Activated CD8-positive, alpha-beta memory T cell treated with anti-CD3 and anti-CD28 coated beads, Interleukin-2, amount 50 U/mL, for 1 hour (primary cell): ENCODE results near the gene ENG.
"Not testable (repeated sequence)": the region's sequence is repeated elsewhere in the genome, so short reads cannot be mapped to it uniquely, and the experiment has no call there.

Source experiments
- DNase-seq: peaks from one replicate; pipeline ENCODE4 v3.0.0-alpha.2; 2020; ENCODE audit errors: extremely low read depth

ENG gene

GRCh38 chr9:127793093-127793708 lies 61.3 kb downstream of the ENG start:
- no peak for DNase-seq

DNA sequence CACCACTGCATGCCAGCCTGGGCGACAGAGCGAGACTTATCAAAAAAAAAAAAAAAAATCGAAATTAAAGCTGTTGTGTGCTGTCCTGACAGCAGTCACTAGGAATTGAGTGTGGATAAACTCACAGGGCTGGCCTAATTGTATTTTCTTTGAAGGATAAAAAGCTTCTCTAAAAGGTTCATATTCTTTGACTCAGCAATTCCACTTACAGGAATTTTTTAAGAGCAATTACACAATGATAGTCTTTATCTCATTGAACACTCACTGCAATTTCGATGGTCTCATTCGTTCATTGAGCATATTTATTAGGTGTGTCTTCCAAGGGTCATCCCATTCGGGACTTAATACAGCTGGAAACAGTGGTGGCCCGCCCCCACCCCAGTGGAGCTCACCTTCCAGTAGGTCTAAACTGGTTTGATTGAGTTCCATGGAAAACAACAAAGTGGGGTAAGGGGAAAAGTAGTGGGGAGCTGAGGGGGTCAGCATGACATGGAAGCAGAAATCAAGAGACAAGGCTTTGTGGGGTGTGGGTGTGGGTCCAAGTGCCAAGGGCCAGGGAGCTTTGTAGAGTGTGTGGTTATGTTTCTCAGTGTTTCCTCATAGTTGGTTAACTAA lies 61.9 kb downstream of the ENG start:
- no peak for DNase-seq

DNA sequence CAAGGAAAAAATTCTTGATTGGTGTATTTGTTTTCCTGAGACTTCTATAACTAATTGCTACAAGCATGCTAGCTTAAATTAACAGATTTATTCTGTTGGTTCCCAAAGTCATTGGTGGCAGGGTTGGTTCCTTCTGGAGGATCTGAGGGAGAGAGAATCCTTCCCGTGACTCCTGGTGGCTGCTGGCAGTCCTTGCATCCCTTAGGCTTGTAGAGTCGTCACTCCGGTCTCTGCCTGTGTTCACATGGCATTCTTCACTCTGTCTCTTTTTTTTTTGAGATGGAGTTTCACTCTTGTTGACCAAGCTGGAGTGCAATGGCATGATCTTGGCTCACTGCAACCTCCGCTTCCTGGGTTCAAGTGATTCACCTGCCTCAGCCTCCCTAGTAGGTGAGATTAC lies 63.4 kb downstream of the ENG start:
- DNase-seq = no peak

- DNase-seq = no peak
Observed at GRCh38 chr9:127790094-127790855, 64.2 kb downstream of the ENG start.

- DNase-seq = no peak
Observed at GRCh38 chr9:127789179-127789578, 65.3 kb downstream of the ENG start.

GRCh38 chr9:127788337-127789011 lies 66.0 kb downstream of the ENG start:
- DNase-seq = no peak

DNA sequence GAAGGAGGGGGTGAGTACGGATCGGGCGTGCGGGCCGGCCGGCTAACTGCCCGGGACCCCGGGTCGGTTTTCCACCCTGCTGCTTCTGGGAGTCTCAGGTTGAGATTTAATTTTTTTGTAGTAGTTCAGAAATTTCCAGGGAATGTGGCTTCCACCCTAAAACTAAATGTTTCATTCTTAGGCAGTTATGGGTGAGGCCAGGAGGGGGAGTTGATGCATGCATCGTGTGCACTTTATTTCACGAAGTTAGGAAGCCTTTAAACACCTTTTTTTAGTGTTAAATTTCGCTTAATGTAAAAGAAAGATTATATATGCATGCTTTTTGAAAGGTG lies 67.7 kb downstream of the ENG start:
- DNase-seq = no peak

- peak; percentile 67 for DNase-seq
Observed at GRCh38 chr9:127785933-127786772, 68.3 kb downstream of the ENG start, which contains the start of gene CDK9. Gene CDK9, plus strand, starts transcription at chr9:127786034. Its CDS starts 115 bp downstream, at chr9:127786149.

DNA sequence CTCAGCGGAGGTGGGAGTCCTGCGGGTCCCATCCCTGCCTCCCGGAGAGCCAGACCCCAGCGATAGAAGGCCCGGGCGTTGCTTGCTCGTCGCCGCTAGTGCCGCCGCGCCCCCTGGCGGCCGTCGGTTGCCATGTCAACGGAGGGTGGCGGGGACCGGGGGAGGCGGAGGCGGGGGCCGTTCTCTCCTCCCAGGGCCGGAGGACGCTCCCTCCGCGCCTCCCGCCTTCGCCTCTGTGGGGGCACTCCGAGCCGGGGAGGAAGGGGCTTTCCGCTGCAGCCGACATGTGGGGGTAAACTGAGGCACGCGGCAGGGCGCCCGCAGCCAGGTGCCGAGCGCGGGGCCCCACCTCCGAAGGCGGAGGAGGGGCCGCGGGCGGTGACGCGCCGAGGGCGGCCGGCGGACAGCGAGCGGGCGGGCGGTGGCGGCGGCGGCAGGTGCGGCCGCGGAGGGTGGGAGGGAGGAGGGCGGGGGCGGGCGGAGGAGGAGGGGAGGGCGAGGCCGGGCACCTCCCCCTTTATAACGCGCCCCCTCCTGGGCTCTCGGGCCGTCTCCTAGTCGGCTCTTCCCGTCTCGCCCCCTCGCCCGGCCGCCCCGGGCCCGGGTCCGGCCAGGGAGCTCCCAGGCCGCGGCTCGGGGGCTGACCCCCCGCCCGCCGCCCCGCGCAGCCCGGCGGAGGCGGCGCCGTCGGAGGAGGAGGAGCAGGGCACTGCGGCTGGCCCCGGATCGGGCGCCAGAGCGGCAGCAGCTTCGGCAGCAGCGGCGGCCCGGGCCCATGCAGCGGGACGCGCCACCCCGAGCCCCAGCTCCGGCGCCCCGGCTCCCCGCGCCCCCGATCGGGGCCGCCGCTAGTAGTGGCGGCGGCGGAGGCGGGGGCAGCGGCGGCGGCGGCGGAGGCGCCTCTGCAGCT lies 69.2 kb downstream of the ENG start:
- DNase-seq = peak; percentile 70

DNA sequence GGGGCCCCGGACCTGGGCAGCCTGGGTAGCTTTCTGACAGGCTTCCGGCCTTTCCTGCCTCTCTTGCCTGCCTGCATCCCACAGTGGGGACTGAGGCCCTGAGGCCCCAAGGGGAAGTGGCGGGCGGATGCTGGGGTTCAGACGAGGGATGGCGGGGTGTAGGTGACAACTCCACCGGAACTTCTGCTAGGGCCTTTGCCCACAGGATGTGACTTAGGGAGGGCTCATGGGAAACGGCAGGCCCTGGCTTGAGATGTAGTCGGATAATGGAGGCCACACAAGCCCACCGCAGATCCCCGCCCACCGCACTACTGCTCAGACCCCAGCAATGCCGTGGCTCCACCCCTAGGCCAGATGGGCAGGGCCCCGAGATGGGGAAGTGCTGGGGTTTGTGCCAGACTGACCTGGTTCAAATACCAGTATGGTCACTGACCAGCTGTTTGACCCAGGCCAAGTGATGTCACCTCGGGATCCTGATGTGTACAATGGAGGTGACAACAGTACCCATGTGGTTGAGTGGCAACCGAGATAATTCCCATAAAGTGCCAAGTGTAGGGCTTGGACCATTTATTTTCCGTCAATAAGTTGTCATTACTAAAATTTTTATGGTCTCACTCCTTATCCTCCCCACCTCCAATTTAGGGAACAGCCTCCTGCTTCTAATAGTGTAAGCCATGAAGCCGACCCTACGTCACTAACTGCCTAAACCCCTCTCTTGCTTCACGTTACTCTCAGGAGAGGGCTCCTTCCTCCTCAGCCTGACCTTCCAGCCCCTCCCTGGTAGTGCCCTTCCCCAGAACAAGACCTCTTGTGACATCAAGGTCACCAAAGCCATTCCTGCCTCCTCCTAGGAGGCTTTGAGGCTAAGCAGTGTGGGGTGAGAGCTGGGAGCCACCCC lies 71.1 kb downstream of the ENG start:
- DNase-seq = peak; percentile 60

DNA sequence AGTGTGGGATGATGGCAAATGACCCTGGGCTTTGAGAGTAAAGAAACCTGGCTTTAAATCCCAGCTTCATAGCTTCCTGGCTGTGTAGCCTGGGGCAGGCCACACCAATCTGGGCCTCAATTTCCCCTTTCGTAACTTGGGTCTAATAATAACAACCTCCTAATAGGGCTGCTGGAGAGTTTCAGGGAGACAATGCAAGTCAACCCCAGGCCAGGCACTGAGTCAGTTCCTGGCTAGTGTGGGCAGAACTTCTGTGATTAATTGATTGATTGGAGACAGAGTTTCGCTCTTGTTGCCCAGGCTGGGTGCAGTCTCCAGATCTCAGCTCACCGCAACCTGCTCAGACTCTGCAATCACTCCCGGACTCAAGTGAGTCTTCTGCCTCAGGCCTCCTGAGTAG lies 72.7 kb downstream of the ENG start:
- DNase-seq = no peak

DNA sequence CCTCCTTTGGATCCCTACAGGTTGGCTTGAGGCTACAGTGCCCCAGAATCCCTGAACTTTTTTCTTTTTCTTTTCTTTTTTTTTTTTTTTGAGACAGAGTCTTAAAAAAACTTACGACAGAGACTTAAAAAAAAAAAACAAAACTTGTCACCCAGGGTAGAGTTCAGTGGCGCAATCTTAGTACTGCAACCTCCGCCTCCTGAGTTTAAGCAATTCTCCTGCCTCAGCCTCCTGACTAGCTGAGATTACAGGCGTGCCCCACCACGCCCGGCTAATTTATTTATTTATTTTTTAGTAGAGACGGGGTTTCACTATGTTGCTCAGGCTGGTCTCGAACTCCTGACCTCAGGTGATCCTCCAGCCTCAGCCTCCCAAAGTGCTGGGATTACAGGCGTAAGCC lies 73.5 kb downstream of the ENG start:
- DNase-seq = not testable (repeated sequence)

DNA sequence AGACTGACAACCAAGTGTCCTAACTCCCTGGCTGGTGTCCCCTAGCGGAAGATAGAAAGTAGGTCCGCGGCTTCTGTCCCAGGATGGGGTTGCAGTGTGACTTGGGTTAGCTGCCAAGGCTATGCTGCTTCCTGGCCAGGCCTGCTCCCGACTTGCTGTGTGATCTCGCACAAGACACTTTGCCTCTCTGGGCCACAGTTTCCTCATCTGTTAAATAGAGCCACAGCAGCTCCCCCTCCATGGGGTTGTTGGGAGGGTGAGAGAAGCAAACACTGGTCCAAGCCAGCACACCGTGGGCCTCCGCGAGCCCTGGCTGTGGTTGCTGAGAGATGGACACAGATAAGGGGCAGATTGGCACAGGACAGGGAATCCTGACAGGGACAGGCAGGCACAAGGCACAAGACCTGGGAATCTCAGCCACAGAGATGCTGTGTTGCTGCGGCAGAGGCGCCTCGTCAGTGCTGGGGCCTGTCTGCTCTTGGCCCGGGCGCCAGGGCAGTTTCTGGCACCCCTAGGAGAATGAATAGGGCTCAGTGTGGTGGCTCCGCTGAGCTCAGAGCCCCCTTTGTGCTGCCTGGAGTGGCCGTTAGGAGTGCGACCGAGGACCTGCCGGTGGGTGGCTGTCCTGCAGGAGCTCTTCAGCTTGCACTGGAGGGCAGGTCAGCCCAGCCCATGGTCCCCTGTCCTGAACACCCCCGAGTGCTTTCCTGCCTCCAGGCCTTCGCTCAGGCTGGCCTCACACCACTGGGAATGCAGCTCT lies 74.2 kb downstream of the ENG start:
- DNase-seq = no peak

DNA sequence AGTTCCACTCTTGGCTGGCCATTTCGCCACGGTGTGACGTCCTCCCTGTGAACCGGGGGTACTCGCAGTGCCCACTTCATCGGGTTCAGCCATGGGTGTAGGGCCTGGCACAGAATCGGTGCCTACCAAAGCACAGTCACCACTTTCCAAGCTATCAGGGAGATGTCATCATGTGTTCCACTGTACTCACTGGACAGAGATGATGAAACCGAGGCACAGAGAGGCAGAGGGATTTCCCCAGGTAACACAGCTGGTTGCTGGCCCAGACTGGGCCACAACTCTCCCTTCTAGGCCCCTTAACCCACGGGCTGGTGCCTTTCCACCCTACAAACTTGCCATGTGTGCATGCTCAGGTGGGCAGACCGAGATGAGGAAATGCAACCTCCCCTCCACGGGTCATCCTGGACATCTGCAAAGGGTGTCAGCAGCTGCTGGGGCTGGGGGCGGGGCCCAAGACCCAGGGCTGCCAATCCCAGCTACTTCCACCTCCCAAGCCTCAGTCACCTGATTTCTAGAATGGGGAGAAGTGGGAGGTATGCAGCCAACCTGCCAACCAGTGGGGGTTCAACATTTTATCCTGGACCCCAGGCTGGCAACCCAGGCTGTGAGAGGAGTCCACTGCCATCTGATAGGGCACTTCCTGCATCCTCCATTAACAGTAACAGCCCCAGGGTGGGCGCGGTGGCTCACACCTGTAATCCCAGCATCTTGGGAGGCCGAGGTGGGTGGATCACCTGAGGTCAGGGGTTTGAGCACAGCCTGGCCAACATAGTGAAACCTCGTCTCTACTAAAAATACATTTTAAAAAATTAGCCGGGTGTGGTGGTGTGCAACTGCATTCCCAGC lies 75.1 kb downstream of the ENG start:
- DNase-seq = no peak

DNA sequence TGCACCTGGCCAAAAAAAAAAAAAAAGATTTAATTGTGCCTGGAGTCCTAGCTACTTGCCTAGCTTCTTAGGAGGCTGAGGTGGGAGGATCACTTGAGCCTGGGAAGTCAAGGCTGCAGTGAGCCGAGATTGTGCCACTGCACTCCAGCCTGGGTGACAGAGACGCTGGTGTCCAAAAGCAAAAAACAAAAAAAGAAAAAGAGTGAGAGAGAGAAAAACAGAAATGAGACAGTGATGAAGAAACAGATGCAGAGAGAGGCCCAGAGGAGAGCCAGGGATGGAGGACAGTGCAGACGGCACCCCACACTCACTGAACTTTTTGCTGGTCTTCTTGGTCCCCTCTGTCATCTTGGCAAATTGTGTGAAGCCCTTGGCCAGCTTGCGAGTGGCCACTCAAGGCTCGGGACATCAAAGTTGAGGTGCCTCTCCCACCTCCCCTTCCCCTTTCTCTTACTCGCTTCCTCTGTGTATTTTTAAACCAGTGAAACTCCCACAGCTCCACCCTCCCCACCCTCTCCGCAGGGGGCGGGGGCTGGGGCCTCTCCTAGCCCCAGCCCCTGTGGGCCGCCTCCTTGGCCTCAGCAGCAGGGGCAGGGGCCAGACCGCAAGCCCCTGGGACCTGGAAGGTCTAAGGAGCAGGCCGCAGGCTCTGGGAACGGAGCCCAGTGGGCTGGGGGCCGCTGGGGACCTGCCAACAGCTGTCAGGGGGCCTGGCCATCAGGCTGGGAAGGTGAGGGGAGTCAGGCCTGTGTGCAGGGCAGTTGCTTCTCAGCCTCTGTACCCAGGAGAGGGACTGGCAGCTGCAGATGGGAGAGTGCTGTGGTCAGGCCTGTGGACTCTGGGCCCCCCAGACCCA lies 76.0 kb downstream of the ENG start, which contains the start of gene SH2D3C:
SH2D3C (minus strand) TSS at position 387 of the 856 bp plus-strand sequence; CDS start at position 348, 39 bp downstream.
- DNase-seq = no peak

DNA sequence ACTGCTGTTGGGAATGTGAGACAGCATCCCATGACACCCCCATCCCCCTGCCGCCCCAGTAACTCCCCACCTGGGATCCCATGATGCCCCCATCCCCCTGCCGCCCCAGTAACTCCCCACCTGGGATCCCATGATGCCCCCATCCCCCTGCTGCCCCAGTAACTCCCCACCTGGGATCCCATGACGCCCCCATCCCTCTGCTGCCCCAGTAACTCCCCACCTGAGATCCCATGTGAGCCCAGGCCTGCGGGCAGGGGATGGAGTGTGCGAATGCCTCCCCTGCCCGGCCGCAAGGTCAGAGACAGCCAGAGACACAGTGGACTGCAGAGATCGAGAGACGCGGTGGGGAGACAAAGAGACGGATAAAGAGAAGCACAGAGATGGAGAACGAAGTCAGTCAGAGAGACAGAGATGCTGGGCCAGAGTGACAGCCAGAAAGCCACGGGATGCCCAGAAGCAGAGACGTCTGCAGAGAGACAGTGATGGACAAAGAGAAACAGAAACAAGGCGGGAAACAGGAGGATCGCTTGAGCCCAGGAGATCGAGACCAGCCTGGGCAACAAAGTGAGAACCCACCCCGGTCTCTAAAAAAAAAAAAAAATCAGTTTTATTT lies 77.0 kb downstream of the ENG start:
- no peak for DNase-seq
